HepG2 (cell line): ENCODE results near the gene CAPN13. TPM values are rescaled to one million over a fixed set of nuclear protein-coding genes. Genes with fewer than 3 reads are reported as not detected.

Experiments
- ATAC-seq: fragments of 200-7000 bp; cut with Tn5 transposase; 3 replicates; pipeline ENCODE4 v1.9.1; 2020; ENCODE audit warnings: mild to moderate bottlenecking, moderate library complexity
- BruUV-seq: library from RNA; stranded (reverse); fragments of 400-500 nt; replicated peaks from 2 replicates; lab custom pipeline; 2021; lab: Mats Ljungman, UMichigan
- CTCF ChIA-PET: fragments of 300-600 bp; formaldehyde crosslinking; extraction: SDS; loops from one replicate; lab custom pipeline; 2021; ENCODE audit warnings: low total read pairs, inconsistent platforms, low intra/inter-chr PET ratio; lab: Yijun Ruan, JAX
- POLR2A ChIA-PET: fragments of 350-600 bp; sonication (Branson Sonifier 250); formaldehyde crosslinking; loops from one replicate; lab custom pipeline; 2020; ENCODE audit warnings: antibody characterized with exemption, inconsistent platforms; lab: Yijun Ruan, JAX
- DNase-seq: peaks from one replicate; pipeline ENCODE4 v3.0.0-alpha.2; 2015; ENCODE audit warnings: low spot score
- FAIRE-seq: peaks from 3 replicates; lab custom pipeline; 2011; peaks lifted over from hg19 to GRCh38; lab: Jason Lieb, UNC
- H2AFZ ChIP-seq: one replicate; pipeline ENCODE4 v1.6.1; 2011; ENCODE audit warnings: low read length, inconsistent platforms
- H3K27ac ChIP-seq: fragments of 300-600 bp; 3 replicates; pipeline ENCODE4 v1.8.0; 2011; ENCODE audit warnings: mixed run types, mild to moderate bottlenecking, mixed read lengths, low read length, inconsistent platforms; ENCODE audit not compliant: insufficient read depth; ENCODE audit errors: extremely low read length
- H3K27me3 ChIP-seq, 2 experiments: fragments of 200-600 bp in 1 of 2; 2 replicates in 1 of 2; 3 replicates in 1 of 2; pipeline versions ENCODE4 v1.6.0 to v1.8.0; 2011; ENCODE audit warnings: low read length in 2 of 2, mild to moderate bottlenecking in 2 of 2, moderate library complexity in 2 of 2, inconsistent platforms in 1 of 2; ENCODE audit not compliant: insufficient read depth in 2 of 2, control insufficient read depth in 1 of 2
- H3K36me3 ChIP-seq, 2 experiments: fragments of 200-600 bp in 1 of 2; replicated peaks in 1 of 2; 2 replicates in 1 of 2; 3 replicates in 1 of 2; pipeline versions ENCODE4 v1.5.1 to v1.8.0; 2011; ENCODE audit warnings: low read length in 2 of 2, inconsistent platforms in 1 of 2; ENCODE audit not compliant: insufficient read depth in 2 of 2, control insufficient read depth in 1 of 2
- H3K4me1 ChIP-seq: 2 replicates; pipeline ENCODE4 v1.5.1; 2012; ENCODE audit warnings: low read length, inconsistent platforms; ENCODE audit not compliant: insufficient read depth
- H3K4me2 ChIP-seq: 2 replicates; pipeline ENCODE4 v1.6.0; 2011; ENCODE audit warnings: low read depth, low read length, inconsistent platforms
- H3K4me3 ChIP-seq, 3 experiments: fragments of 200-600 bp in 1 of 3; sonication (generic), shearing (Covaris generic) in 1 of 3; replicated peaks in 1 of 3; 2 replicates each; pipeline ENCODE4 v1.5.1; 2011 to 2016; ENCODE audit warnings: low read length in 3 of 3, inconsistent platforms in 2 of 3, low read depth in 2 of 3, mild to moderate bottlenecking in 2 of 3, control low read depth in 1 of 3, mixed read lengths in 1 of 3; ENCODE audit not compliant: insufficient read depth in 1 of 3
- H3K79me2 ChIP-seq: one replicate; pipeline ENCODE4 v1.6.1; 2011; ENCODE audit warnings: low read length, inconsistent platforms; ENCODE audit not compliant: insufficient read depth
- H3K9ac ChIP-seq: 2 replicates; pipeline ENCODE4 v1.6.0; 2011; ENCODE audit warnings: mild to moderate bottlenecking, low read depth, low read length, inconsistent platforms; ENCODE audit not compliant: insufficient read depth
- H3K9me3 ChIP-seq: 2 replicates; pipeline ENCODE4 v1.5.1; 2012; ENCODE audit warnings: mild to moderate bottlenecking, low read length
- H4K20me1 ChIP-seq: 2 replicates; pipeline ENCODE4 v1.6.0; 2011; ENCODE audit warnings: inconsistent platforms, mild to moderate bottlenecking, low read length, moderate library complexity; ENCODE audit not compliant: insufficient read depth
- CEBPG ChIP-seq: IDR thresholded peaks from 2 replicates; pipeline ENCODE4 v1.6.1; 2016
- HNF4G ChIP-seq, 2 experiments: sonication (generic) in 1 of 2; formaldehyde crosslinking in 1 of 2; IDR thresholded peaks; 2 replicates each; pipeline versions ENCODE4 v1.4.0 to v1.6.1; 2011 to 2020; ENCODE audit warnings: borderline replicate concordance in 2 of 2, low read depth in 2 of 2, mild to moderate bottlenecking in 2 of 2, low read length in 1 of 2, missing genetic modification reagents in 1 of 2, moderate library complexity in 1 of 2
- SALL1 ChIP-seq: sonication (generic); formaldehyde crosslinking; IDR thresholded peaks from 2 replicates; pipeline ENCODE4 v1.8.0; 2022; ENCODE audit warnings: mild to moderate bottlenecking, missing genetic modification reagents
- ZNF24 ChIP-seq: fragments of 450-650 bp; IDR thresholded peaks from 2 replicates; pipeline ENCODE4 v1.6.1; 2017; ENCODE audit warnings: antibody characterized with exemption, mild to moderate bottlenecking
- WGBS: methylation state at CpG from one replicate; pipeline ENCODE4 v1.1.6; 2017; ENCODE audit warnings: low lambda C conversion rate; 5-methylcytosine and 5-hydroxymethylcytosine counted together
- in situ Hi-C: cut with HindIII; loops from 2 replicates; pipeline ENCODE4 v1.10.0; 2017; ENCODE audit warnings: low pct_unique_long_range_greater_than_20kb; ENCODE audit not compliant: extremely low pct_ligation_motif_present
- intact Hi-C: fragments of 100-400 bp; cut with micrococcal nuclease; formaldehyde crosslinking; loops from one replicate; pipeline ENCODE4 v1.10.0; 2022; ENCODE audit not compliant: unreplicated experiment
- polyA plus RNA-seq, 8 experiments: library from polyadenylated mRNA; depleted of rRNA in 3 of 8; stranded (reverse) in 7 of 8; unstranded in 1 of 8; fragments of >200 nt; fragmentation: Illumina TruSeq in 4 of 8; extraction: Trizol in 4 of 8; gene quantifications; 2 replicates each; pipeline versions ENCODE4 v1.2.1 to v1.2.3, GENCODE V29; 2011 to 2016; ENCODE audit warnings: low read depth in 4 of 8, missing spikeins in 1 of 8, mixed read lengths in 1 of 8; ENCODE audit not compliant: insufficient read depth in 1 of 8
- total RNA-seq, 5 experiments: library from RNA; depleted of rRNA; stranded (reverse); fragments of >200 nt; fragmentation: Illumina TruSeq; extraction: Trizol; gene quantifications; 2 replicates each; pipeline ENCODE4 v1.2.3, GENCODE V29; 2016; ENCODE audit warnings: low read depth in 1 of 5
- TF ChIP-seq, protein P1 (sequence below): sonication (generic); formaldehyde crosslinking; IDR thresholded peaks from 2 replicates; pipeline ENCODE4 v1.5.0; 2020; ENCODE audit warnings: mild to moderate bottlenecking, missing genetic modification reagents, borderline replicate concordance
- TF ChIP-seq, protein P2 (sequence below): sonication (generic); formaldehyde crosslinking; IDR thresholded peaks from 2 replicates; pipeline ENCODE4 v1.5.0; 2020; ENCODE audit warnings: mild to moderate bottlenecking, missing genetic modification reagents, moderate library complexity
- TF ChIP-seq, protein P3 (sequence below): sonication (generic); formaldehyde crosslinking; IDR thresholded peaks from 2 replicates; pipeline ENCODE4 v1.4.0; 2020; ENCODE audit warnings: missing genetic modification reagents, mild to moderate bottlenecking, borderline replicate concordance
- TF ChIP-seq, protein P4 (sequence below): sonication (generic); formaldehyde crosslinking; IDR thresholded peaks from 2 replicates; pipeline ENCODE4 v1.4.0; 2020; ENCODE audit warnings: missing genetic modification reagents
- TF ChIP-seq, protein P5 (sequence below): sonication (generic); formaldehyde crosslinking; conservative IDR thresholded peaks from 2 replicates; pipeline ENCODE4 v1.4.0; 2020; ENCODE audit warnings: mild to moderate bottlenecking, missing genetic modification reagents, moderate library complexity

The CAPN13 gene
- total and polyA plus RNA-seq, 2 of the 13 experiments (the other 11 are each of a cell fraction or from before 2014, with no cell fraction given), result not detected

- no peak overlapping the region for H3K9ac ChIP-seq
- CTCF ChIA-PET, result no interaction called here
- no peak overlapping the region for H3K4me3 ChIP-seq
- peak; percentile 77 for ATAC-seq
- no peaks in the 10 kb centered on the region for H4K20me1 ChIP-seq
- H3K4me1 ChIP-seq, result no peaks in the 10 kb centered on the region
- no peak overlapping the region for H3K4me2 ChIP-seq
- POLR2A ChIA-PET, result no interaction called here
- H3K27ac ChIP-seq, result no peak overlapping the region
- H3K27me3 ChIP-seq, result 0 out of 5 replicates have a peak, but pooled peaks cover 0 to 5% of the 10 kb centered on the region in 2 experiments
- no peaks in the 10 kb centered on the region for H3K9me3 ChIP-seq
- 26% methylated on average over 5 of the region's 6 CpGs for WGBS
- FAIRE-seq, result no peak
- intact Hi-C loops (no loop called here), in situ Hi-C loops (no loop called here)
- H3K36me3 ChIP-seq, result no peaks in the 10 kb centered on the region
- H2AFZ ChIP-seq, result no peak overlapping the region
- H3K79me2 ChIP-seq, result no peaks in the 10 kb centered on the region
- BruUV-seq, result no TSS peak
- no peak for DNase-seq
- TF ChIP-seq HNF4G (IDR thresholded peaks at IDR 0.05; ENCODE audit: borderline replicate concordance, low read depth, low read length) (peak; percentile 37; the same call in 1 of the 2 replicates), HNF4G (CRISPR knock-in tag; IDR thresholded peaks at IDR 0.05; ENCODE audit: borderline replicate concordance, low read depth) (0 out of 2 replicates have a peak, but pooled peaks have one; percentile 20), CEBPG (CRISPR knock-in tag) (peak; percentile 24; the same call in 1 of the 2 replicates), ZNF24 (no peak), SALL1 (CRISPR knock-in tag) (peak; percentile 23; the same call in 1 of the 2 replicates)
- TF ChIP-seq, protein P1, sequence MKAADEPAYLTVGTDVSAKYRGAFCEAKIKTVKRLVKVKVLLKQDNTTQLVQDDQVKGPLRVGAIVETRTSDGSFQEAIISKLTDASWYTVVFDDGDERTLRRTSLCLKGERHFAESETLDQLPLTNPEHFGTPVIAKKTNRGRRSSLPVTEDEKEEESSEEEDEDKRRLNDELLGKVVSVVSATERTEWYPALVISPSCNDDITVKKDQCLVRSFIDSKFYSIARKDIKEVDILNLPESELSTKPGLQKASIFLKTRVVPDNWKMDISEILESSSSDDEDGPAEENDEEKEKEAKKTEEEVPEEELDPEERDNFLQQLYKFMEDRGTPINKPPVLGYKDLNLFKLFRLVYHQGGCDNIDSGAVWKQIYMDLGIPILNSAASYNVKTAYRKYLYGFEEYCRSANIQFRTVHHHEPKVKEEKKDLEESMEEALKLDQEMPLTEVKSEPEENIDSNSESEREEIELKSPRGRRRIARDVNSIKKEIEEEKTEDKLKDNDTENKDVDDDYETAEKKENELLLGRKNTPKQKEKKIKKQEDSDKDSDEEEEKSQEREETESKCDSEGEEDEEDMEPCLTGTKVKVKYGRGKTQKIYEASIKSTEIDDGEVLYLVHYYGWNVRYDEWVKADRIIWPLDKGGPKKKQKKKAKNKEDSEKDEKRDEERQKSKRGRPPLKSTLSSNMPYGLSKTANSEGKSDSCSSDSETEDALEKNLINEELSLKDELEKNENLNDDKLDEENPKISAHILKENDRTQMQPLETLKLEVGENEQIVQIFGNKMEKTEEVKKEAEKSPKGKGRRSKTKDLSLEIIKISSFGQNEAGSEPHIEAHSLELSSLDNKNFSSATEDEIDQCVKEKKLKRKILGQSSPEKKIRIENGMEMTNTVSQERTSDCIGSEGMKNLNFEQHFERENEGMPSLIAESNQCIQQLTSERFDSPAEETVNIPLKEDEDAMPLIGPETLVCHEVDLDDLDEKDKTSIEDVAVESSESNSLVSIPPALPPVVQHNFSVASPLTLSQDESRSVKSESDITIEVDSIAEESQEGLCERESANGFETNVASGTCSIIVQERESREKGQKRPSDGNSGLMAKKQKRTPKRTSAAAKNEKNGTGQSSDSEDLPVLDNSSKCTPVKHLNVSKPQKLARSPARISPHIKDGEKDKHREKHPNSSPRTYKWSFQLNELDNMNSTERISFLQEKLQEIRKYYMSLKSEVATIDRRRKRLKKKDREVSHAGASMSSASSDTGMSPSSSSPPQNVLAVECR, result 0 out of 2 replicates have a peak, but pooled peaks have one; percentile 29
- TF ChIP-seq, protein P2, sequence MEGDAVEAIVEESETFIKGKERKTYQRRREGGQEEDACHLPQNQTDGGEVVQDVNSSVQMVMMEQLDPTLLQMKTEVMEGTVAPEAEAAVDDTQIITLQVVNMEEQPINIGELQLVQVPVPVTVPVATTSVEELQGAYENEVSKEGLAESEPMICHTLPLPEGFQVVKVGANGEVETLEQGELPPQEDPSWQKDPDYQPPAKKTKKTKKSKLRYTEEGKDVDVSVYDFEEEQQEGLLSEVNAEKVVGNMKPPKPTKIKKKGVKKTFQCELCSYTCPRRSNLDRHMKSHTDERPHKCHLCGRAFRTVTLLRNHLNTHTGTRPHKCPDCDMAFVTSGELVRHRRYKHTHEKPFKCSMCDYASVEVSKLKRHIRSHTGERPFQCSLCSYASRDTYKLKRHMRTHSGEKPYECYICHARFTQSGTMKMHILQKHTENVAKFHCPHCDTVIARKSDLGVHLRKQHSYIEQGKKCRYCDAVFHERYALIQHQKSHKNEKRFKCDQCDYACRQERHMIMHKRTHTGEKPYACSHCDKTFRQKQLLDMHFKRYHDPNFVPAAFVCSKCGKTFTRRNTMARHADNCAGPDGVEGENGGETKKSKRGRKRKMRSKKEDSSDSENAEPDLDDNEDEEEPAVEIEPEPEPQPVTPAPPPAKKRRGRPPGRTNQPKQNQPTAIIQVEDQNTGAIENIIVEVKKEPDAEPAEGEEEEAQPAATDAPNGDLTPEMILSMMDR (CRISPR knock-in tag), result no peak
- TF ChIP-seq, protein P3, sequence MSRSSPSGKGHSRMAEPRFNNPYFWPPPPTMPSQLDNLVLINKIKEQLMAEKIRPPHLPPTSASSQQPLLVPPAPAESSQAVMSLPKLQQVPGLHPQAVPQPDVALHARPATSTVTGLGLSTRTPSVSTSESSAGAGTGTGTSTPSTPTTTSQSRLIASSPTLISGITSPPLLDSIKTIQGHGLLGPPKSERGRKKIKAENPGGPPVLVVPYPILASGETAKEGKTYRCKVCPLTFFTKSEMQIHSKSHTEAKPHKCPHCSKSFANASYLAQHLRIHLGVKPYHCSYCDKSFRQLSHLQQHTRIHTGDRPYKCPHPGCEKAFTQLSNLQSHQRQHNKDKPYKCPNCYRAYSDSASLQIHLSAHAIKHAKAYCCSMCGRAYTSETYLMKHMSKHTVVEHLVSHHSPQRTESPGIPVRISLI (CRISPR knock-in tag), result peak; percentile 55; the same call in 1 of the 2 replicates
- TF ChIP-seq, protein P4, sequence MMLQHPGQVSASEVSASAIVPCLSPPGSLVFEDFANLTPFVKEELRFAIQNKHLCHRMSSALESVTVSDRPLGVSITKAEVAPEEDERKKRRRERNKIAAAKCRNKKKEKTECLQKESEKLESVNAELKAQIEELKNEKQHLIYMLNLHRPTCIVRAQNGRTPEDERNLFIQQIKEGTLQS, result no peak
- TF ChIP-seq, protein P5, sequence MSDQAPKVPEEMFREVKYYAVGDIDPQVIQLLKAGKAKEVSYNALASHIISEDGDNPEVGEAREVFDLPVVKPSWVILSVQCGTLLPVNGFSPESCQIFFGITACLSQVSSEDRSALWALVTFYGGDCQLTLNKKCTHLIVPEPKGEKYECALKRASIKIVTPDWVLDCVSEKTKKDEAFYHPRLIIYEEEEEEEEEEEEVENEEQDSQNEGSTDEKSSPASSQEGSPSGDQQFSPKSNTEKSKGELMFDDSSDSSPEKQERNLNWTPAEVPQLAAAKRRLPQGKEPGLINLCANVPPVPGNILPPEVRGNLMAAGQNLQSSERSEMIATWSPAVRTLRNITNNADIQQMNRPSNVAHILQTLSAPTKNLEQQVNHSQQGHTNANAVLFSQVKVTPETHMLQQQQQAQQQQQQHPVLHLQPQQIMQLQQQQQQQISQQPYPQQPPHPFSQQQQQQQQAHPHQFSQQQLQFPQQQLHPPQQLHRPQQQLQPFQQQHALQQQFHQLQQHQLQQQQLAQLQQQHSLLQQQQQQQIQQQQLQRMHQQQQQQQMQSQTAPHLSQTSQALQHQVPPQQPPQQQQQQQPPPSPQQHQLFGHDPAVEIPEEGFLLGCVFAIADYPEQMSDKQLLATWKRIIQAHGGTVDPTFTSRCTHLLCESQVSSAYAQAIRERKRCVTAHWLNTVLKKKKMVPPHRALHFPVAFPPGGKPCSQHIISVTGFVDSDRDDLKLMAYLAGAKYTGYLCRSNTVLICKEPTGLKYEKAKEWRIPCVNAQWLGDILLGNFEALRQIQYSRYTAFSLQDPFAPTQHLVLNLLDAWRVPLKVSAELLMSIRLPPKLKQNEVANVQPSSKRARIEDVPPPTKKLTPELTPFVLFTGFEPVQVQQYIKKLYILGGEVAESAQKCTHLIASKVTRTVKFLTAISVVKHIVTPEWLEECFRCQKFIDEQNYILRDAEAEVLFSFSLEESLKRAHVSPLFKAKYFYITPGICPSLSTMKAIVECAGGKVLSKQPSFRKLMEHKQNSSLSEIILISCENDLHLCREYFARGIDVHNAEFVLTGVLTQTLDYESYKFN (CRISPR knock-in tag), result peak; percentile 59
Observed at GRCh38 chr2:30721668-30722647, 85.3 kb downstream of the CAPN13 start.
